Upper lobe of left lung (tissue), 4 donors: ENCODE results near the gene ELOVL5.

Experiments
- CTCF ChIP-seq, 6 experiments: fragments of 450-650 bp in 4 of 6; fragments of 200-600 bp in 2 of 6; sonication (generic) in 2 of 6; IDR thresholded peaks; one replicate each; pipeline ENCODE4 v1.5.1; 2016 to 2019; ENCODE audit warnings: antibody characterized with exemption in 6 of 6
- POLR2A ChIP-seq, 4 donors: fragments of 450-650 bp; IDR thresholded peaks; one replicate each; pipeline ENCODE4 v1.5.1; 2016 to 2017; ENCODE audit warnings: antibody characterized with exemption in 4 of 4, mild to moderate bottlenecking in 2 of 4
- POLR2AphosphoS5 ChIP-seq, 2 donors: sonication (generic); formaldehyde crosslinking; IDR thresholded peaks; one replicate each; pipeline ENCODE4 v1.5.1; 2017; ENCODE audit warnings: antibody characterized with exemption in 2 of 2

DNA sequence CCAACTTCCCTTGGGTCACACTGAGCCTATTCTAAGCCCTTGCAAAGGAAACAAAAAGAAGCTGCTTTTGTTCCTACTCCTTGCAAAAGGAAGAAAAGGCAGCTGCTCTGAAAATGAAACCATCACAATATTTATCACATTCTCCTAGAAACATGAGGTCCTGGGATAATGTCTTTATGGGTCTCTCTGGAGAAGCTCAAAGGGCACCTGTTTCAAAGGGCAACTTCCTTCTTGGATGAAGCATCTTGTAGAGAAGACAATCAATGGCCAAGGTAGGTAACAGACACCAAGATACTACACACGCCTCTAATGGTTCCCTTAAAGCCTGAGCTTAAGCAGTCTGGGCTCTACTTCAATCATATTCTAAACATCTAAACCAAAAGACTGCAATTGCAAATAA lies 10.4 kb downstream of the ELOVL5 start:
- TF ChIP-seq POLR2A (IDR thresholded peaks at IDR 0.05), result no peak
- TF ChIP-seq POLR2AphosphoS5 (IDR thresholded peaks at IDR 0.05), result no peak
- no peak for TF ChIP-seq CTCF (IDR thresholded peaks at IDR 0.05)
